NCI-H69 (cell line): Measurements from ENCODE around the gene OR51B6.
"Not testable (repeated sequence)": the region's sequence is repeated elsewhere in the genome, so short reads cannot be mapped to it uniquely, and the experiment has no call there.

Experiments
- DNase-seq: peaks from one replicate; lab custom pipeline; 2025; lab: John Stamatoyannopoulos, UW

OR51B6 gene, protein sequence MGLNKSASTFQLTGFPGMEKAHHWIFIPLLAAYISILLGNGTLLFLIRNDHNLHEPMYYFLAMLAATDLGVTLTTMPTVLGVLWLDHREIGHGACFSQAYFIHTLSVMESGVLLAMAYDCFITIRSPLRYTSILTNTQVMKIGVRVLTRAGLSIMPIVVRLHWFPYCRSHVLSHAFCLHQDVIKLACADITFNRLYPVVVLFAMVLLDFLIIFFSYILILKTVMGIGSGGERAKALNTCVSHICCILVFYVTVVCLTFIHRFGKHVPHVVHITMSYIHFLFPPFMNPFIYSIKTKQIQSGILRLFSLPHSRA

DNA sequence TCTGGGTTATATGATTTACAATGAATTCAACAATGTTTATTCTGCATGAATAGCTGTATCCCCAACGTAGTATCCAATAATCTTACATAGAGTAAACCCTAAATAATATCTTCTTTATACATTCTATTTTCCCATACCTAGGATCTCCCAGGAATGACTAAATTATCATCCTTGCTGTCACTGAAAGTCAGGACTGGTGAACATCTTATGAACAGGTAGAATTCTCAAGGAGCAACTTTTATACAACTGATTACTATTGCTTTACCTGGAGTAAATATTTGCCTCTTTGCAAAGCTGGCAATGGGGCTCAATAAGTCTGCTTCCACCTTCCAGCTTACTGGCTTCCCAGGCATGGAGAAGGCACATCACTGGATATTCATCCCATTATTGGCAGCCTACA lies at the start of gene OR51B6:
Gene OR51B6 (plus strand): TSS at position 301 of the 400 bp plus-strand sequence. CDS start 0 bp downstream, at position 301.
- no peak for DNase-seq

DNA sequence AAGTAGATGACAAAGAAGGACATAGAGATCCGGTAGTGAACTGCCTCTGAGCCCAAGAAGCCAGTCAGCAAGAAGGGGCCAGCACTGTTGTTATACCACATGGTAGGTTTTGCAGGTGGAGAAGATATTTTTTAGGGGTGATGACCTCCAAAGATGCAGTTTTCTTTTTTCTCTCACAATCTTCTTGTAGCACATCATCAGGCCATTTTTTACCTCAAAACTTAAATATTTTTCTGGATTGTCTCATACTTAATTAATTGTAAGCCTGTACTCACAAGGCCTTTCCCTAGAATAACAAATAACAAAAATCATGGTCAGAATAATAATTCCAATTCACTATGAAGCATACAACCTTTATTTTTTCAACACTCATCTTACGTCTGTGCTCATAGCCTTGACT lies 49.5 kb upstream of the OR51B6 start, which contains the start of gene OR51B4:
Gene OR51B4 (minus strand): TSS at position 101 of the 400 bp plus-strand sequence. CDS start 0 bp downstream, at position 101.
- DNase-seq: no peak

DNA sequence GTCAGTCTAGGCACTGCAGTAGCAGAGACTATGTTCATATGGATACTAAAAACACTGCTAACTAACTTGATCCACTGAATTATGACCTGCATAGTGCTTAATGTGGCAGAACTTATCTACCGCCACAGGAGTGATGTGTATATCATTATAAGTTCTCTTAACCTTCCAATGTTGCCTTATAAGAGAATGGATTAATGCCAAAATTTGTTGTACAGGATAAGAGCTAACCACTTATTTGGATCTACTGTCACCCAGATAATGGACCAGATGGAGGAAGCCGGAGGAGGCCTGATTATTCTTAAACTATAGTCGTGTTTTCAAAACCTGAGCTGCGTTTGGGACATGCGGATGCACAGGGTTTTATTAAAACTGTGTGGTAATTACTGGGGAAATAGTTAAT lies 47.7 kb upstream of the OR51B6 start:
- DNase-seq: no peak

DNA sequence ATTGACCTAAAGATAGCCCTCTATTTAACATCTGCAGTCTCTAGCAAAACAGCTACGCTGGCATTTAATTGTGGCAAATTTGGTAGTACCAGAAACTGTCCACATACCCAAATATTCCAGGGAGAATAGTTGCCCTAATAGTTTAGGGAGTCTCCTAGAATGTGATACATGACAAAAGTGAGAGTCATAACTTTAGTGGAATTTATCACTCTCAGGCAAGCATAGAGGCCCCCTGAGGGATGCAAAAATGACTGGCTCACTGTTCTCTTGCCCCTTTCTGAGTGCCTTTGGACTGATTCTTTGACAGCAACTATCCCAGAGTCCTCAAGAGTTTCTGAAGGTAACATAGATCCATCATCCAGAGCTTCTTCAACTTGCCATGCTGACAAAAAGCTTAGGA lies 47.3 kb upstream of the OR51B6 start:
- no peak for DNase-seq

DNA sequence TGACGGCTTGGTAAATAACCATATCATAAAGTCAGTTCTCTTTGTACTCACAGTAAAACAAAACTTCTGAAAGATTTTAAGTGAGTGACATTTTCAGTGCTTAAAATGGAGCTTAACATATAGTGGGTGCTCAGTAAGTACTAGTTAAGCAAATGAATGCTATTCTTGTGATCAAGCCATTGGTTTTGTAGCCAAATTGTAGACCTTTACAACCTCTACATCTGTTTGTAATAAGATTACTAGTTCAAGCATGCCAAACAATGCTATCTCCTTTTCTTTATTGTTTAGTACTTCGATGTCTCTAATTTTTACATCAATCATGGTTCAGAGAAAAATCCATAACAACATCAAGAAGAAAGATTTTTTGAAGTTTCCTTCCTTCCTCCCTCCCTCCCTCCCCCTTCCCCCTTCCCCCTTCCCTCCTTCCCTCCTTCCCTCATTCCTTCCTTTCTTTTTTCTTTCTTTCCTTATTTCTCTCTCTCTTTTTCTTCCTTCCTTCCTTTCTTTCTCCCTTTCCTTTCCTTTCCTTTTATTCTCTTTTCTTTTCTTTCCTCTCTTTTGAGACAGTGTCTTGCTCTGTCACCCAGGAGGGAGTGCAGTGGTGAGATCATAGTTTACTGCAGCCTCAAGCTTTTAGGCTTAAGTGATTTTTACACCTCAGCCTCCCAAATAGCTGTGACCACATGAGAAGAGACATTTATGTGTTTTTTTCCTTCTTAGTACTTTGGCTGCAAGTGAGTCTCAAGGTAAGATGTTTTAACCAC lies 43.9 kb upstream of the OR51B6 start:
- no peak for DNase-seq

DNA sequence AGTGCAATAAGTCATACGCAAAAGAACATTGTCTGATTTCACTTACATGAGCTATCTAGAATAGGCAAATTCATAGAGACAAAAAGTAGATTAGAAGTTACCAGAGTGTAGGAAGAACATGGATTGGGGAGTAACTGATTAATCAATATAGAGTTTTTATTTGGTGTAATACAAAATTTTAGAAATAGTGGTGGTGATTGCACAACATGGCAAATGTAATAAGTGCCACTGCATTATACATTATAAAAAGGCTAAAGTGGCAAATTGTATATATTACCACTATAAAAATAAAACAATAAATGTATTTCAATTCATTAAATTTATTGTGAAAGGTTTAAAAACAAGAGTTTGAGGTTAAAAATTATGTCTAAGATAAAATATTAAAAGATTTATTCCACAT lies 40.9 kb upstream of the OR51B6 start:
- no peak for DNase-seq

DNA sequence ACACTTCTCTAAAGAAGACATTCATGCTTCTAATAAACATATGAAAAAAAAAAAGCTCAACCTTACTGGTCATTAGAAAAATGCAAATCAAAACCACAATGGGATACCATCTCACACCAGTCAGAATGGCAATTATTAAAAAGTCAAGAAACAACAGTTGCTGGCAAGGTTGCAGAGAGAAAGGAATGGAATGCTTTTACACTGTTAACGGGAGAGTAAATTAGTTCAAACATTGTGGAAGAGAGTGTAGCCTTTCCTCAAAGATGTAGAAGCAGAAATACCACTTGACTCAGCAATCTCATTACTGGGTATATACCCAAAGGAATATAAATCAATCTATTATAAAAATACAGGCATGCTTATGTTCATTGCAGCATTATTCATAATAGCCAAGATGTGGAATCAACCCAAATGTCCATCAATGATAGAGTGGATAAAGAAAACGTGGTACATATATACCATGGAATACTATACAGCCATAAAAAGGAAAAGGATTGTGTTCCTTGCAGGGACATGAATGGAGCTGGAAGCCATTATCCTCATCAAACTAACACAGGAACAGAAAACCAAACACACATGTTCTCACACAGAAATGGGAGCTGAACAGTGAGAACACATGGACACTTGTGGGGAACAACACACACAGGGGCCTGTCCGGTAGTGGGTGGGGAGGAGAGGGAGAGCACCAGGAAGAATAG lies 37.8 kb upstream of the OR51B6 start:
- not testable (repeated sequence) for DNase-seq

DNA sequence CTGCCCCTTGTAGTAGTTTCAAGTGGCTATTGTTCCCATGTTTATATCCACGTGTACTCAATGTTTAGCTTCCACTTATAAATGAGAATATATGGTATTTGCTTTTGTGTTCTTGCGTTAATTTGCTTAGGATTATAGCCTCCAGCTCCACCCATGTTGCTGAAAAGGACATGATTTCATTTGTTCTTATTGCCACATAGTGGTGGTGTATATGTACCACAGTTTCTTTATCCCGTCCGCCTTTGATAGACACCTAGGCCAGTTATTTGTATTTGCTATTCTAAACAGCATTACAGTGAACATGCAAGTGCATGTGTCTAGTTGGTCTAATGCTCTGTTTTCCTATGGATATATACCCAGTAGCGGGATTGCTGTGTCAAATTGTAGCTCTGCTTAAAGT lies 34.0 kb upstream of the OR51B6 start:
- no peak for DNase-seq

DNA sequence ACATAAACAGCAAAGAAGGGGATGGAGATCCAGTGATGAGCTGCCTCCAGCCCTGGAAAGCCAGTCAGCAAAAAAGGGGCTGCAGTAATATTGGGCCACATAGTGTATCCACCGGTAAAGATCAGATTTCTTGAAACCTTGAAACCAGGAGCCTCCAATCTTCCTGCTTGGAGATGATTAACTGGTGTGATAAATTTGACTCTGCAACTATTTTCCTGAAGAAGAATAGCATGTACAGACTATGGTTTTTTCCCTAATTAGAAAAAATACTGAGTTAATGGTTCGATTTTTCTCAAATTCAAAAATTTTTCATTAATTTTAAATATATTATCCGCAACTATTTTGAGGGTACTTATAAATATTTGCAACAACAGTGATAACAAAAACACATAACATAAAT lies 27.1 kb upstream of the OR51B6 start, which contains the start of gene OR51B2:
Gene OR51B2 (minus strand): TSS at position 101 of the 400 bp plus-strand sequence. CDS start 0 bp downstream, at position 101.
- no peak for DNase-seq

DNA sequence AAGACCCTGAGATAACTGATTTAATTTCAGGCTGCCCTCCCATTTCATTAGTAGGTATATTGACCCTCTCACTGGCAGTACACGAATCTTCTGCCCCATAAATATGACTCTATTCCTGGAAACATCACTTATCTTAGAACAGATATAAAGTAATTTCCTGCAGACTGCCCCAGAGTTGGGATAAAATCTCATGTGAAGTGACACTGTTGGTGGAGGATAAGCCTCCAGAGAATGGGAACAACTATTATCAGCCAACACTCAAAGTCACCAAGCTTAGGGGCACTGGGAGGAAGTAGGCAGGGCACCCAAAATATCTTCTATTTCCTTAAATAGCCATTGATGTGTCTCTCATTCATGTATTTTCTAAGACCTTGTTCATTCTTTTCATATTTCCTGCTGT lies 16.1 kb upstream of the OR51B6 start:
- DNase-seq: no peak

DNA sequence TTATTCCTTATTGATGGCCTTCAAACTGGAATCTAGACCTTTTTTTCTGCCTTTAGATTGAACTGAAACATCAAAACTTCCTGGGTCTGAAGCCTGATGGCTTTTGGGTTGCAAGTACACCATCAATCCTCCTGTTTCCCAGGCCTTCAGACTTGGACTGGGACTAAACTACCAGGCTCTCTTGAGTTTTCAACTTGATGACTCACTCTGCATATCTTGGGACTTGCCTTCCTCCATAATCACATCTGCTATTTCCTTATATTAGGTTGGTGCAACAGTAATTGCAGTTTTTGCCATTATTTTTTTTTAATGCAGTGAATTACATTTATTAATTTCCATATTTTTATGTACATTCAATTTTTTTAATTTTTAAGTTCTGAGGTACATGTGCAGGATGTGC lies 15.0 kb upstream of the OR51B6 start:
- DNase-seq: no peak

DNA sequence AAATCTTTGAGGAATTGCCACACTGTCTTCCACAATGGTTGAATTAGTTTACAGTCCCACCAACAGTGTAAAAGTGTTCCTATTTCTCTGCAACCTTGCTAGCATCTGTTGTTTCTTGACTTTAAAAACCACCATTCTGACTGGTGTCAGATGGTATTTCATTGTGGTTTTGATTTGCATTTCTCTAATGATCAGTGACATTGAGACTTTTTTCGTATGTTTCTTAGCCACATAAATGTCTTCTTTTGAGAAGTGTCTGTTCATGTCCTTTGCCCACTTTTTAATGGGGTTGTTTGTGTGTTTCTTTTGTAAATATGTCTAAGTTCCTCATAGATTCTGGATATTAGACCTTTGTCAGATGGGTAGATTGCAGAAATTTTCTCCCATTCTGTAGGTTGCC lies 14.1 kb upstream of the OR51B6 start:
- DNase-seq: not testable (repeated sequence)

DNA sequence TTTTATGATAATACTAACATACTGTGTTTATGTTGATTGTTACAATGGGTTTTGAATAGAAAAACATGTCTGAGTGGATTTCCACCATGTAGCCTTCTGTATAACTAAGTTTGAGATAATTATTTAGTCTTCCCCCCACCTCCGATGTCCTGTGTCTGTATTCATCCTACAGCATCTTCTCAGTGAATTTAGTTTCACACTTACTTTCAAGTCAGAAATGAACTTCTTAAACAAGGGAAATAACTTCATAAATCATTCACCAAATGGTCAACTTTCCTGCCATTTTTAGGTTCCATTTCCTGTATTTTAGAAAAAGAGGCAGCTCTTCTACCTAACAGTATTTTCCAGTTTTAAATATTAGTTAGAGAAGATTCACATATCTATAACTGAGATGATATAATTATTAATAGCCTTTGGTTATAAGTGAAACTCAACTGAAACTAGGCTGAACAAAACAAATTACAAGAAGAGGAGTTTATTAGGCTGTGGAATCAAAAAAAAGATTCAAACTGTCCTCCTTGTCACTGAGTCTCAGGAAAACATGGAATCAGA lies 11.5 kb upstream of the OR51B6 start:
- DNase-seq: no peak

DNA sequence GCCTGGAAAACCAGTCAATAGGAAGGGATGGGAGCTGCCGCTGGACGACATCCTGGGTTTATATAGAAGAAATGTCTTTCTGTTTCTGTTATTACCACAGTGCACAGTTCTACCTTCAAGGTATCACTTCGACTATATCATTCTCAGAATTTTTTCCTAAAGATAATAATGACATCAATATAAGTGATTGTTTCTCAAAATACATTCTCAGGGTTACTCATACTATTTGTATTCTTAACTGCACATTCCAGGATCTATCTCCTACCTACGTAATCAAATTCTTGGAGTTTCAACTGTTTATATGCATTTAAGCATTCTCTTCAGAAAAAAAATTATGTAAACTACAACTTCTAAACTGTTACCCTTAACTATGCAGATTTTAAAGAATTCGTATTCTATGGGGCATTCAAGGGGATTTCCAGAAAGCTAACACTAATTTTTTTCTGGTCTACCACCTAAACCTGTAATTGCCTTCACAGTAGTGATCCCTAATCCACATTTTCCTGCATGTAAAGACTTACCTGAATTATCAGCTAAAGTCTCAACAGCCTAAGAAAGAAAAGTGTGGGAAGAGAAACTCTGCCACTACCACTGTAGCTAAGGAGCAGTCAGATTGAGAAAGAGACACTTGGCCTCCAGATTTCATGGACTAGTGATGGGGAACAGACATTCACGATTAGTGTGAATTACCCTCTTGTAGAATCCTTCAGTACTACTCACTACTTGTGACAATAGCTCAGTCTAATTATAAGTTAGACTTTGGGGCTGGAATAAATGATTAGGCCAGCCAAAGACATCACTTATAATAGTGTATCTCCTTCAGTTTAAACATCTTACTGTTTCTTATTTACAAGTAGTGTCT lies 7.6 kb upstream of the OR51B6 start, which contains the start of gene OR51B5:
Gene OR51B5 (minus strand): TSS at position 51 of the 862 bp plus-strand sequence. CDS start 0 bp downstream, at position 51.
- DNase-seq: no peak

DNA sequence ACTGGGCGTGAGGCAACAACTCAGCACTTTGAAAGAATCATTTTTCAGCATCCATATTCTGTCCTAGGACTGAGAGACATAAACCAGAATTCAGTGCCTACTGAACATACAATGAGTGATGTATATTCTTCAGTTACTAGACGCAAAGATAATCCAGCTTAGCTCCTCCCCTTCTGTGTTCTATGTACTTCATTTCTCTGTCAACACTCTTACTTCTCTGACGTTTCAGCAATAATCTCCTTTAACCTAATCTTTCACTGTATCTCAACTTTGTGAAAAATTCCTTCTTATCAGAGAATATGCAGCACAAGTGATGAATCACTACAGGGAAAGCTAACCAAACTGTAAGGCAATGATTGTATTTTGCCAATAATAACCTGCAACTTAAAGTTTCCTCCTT lies 5.5 kb upstream of the OR51B6 start:
- DNase-seq: no peak

DNA sequence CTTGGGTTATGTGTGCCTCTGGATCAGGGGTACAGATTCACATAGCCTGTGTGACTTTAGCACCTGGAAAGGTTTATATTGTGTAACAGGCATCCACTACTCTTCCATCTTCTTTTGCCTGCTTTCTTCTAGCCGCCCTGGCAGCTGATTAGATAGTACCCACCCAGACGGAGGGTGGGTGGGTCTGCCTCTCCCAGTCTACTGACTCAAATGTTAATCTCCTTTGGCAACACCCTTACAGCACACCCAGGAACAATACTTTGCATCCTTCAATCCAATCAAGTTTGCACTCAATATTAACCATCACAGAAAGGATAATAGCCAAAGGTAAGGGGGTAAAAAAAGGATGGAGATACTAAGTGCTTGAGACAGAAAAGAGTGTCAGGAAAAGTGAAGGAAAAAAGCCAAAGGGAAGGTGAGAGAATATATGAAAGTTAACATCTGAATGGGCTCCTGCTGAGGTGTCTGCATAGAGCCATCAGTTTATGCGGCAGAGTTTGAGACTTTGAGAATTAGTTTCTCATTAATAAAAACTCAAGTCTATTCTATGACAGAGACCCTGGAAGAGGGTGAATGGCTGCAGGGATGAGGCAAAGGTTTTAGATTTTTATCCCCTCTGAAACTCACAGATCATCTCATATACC lies 2.6 kb upstream of the OR51B6 start:
- DNase-seq: no peak

DNA sequence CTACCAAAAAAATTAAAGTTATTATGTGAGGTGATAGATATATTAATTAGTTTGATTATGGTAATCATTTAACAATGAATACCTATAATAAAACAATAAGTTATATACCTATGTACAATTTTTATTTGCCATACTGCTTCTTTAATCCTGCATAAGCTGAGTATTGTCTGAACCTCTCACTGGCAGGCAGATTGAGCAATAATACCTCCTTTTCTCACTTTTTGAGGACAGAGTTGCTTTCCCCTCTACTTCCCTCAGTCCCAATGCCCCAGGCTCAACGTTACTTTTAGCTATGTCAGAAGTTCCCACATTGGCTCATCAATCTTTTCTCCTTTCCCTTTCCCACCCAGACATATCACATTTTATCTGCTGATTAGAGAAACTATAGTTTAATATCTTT lies 1.8 kb upstream of the OR51B6 start:
- no peak for DNase-seq

DNA sequence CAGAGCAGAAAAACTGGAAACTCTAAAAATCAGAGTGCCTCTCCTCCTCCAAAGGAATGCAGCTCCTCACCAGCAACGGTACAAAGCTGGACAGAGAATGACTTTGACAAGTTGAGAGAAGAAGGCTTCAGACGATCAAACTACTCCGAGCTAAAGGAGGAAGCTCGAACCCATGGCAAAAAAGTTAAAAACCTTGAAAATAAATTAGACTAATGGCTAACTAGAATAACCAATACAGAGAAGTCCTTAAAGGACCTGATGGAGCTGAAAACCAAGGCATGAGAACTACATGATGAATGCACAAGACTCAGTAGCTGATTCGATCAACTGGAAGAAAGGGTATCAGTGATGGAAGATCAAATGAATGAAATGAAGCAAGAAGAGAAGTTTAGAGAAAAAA lies 4.7 kb downstream of the OR51B6 start:
- not testable (repeated sequence) for DNase-seq

DNA sequence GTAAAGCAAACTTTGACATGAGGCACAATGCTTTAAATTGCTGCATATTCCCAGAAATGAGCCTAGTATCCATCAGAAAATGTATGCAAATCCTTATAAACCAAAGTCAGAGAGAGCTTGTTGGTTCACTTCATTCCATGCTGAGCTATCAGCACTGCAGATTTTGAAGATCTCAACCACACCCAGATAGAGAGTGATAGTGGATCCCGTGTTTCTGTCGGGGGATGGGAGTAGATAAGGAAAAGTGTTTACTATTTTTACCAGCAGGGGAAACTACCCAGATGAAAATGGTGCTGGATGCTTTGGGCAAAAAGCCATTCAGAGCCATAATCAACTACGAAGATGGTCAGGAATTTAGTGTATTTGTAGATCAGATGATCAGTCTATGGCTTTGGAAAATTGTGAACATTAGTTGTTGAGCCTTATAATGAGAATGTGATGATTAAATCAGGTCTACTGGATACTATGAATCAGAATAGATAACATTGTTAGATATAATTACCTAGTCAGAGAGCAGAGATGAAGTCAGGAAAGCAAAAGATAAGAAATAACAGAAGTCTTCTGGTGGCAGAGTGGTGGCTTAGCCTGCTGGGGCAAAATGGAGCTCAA lies 10.8 kb downstream of the OR51B6 start:
- no peak for DNase-seq

DNA sequence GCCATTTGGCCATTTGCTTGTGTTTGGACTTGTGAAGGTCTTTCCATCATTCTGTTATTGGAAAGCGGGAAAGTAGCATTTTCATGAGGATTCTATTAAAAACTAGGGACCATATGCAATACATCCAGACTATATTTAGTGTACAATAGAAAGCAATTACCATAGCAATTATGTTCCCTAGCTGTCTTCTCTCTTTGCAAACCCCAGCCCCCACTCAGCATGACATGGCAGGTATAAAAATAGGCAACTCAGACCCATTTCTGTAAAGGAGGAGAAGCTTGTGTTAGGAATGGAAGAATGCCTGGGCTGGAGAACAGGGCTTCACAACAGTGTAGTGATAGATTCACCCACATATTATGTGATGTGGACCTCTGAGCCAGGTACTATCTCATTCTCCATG lies 12.4 kb downstream of the OR51B6 start:
- DNase-seq: no peak
